HG03521 (cell line): ENCODE measurements around the gene ADTRP.

Source experiments
- ATAC-seq: cut with Tn5 transposase; IDR thresholded peaks from one replicate; pipeline ENCODE4 v1.9.1; 2021; ENCODE audit warnings: mild to moderate bottlenecking, moderate library complexity; ENCODE audit not compliant: unreplicated experiment

Gene ADTRP

DNA sequence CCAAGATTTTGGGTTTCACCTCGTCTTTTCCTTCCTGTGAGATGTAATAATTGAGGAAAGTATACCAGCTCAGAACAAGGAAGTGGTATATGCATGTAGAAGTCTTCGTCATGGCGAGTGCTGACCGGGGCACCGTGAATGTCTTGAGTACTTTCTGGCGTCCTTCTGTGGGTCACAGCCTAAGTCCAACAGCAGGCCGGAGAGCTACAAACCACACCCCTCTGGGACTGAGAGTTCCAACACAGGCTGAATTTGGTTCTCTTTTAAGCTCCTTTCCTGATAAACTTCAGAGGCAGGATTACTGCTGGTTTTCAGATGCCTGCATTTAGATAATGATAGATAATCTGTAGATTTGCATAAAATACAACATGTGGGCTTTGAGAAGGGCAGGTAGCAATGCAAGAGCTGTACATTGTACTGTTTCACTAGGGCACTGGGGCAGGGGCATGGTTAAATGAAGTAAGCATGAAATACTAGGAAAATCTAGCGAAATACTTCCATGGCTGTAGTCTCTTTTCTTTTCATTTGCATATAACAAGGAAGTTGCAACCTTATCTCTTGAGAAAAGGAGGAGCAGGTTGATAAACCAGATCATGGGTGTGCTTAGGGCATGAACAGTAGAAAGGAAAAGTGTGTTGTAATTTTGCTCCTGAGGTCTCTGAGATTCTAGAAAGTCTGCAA, at the start of gene ADTRP:
Gene ADTRP (minus strand): TSS at position 156 of the 681 bp plus-strand sequence. CDS start 44 bp downstream, at position 112.
- no peak for ATAC-seq

- ATAC-seq: no peak
Measured at GRCh38 chr6:11826779-11827178, 48.2 kb upstream of the ADTRP start.

DNA sequence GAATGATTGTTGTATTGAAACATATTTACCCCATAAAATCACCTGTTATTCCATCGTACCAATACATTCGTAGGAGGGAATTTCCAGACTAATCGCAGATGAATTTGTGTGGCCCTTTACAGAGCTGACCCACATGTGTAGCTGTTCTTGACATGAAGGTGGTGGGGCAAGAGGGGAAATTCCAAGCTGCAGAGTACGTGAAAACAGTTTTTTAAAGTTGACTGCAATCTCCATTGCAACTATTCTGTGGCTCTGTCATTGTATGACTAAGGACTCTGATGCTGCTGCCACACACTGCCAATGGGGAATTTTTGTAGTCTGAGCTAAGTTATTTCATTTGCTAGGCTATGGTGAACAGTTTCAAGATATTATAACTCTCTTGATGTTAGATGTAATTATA, 46.4 kb upstream of the ADTRP start:
- ATAC-seq: peak; percentile 59

- no peak for ATAC-seq
Measured at GRCh38 chr6:11822346-11822745, 43.7 kb upstream of the ADTRP start.

- no peak for ATAC-seq
Measured at GRCh38 chr6:11821781-11822180, 43.2 kb upstream of the ADTRP start.

DNA sequence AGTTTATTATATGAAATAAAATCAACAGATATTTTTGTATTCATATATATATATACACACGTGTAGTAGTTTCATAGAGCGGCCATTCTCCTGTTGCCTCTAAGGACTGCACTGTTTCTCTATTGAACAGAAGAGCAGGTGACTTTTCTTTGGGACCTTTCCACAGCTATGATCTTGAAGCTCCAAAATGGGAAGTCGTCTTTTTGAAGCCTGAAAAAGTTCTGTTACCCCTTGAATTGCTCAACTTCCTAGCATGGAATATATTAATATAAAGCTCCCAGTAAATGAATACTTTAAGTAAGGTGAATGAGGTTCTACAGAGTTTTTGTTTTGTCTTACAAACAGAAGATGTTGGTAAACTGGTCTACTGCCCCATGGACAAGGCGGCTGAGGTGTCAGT, 42.2 kb upstream of the ADTRP start:
- no peak for ATAC-seq

- no peak for ATAC-seq
Measured at GRCh38 chr6:11819486-11819885, 40.9 kb upstream of the ADTRP start.

DNA sequence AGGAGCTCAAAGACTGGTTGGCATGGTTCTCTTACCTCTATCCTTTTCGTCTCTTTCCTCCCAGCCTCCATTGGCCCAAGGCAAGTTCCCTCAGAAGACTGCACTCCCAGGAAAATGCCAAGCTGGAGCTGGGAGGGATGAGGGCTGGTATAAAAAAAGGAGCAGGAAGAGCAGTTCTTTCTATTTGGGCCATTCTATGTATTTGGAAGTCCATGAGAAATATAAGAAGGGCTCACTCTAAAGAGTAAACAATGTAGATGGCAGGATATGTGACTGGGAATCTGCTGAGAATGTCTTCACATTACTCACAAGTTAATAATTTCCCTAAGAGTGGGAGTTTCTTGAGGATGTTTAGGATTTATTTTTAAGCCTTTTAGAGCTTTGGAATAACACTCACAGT, 36.6 kb upstream of the ADTRP start:
- no peak for ATAC-seq

DNA sequence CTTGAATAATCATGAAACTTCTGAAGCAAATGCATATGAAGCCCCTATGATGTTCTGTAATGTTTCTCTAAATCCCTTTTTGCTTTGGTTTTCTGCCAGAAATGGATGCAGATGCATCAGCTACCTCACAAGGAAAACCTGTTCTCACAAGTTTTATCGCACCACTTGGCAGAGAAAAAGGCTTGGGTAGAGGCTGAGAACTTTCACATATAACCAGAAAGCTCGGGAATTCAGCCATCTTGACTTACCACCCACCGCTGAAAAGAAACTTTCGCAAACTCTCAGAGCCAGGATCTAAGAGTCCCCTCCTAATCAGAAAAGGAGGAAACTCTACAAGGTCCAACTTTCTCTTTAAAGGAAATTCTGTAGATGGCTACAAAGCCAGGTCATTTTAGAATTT, 36.2 kb upstream of the ADTRP start:
- ATAC-seq: no peak

DNA sequence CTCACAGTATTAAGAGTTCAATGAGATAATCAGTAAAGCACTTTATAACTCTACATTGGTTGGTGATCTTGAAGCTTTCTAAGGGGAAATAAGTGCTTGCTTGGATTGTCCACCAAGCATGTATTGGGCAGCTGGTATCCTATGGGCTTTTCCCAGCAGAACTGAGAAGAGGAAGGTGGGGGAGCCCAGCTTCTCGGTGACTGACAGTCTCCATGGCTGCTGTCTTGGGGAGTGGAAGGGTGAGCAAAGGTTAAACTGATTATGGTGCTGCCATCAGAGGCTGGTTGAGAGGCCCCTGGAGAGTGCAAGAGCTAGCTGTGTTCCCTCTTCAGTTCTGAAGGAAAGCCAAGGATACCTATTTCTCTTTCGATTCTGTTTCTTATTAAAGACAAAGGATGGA, 35.5 kb upstream of the ADTRP start:
- no peak for ATAC-seq

DNA sequence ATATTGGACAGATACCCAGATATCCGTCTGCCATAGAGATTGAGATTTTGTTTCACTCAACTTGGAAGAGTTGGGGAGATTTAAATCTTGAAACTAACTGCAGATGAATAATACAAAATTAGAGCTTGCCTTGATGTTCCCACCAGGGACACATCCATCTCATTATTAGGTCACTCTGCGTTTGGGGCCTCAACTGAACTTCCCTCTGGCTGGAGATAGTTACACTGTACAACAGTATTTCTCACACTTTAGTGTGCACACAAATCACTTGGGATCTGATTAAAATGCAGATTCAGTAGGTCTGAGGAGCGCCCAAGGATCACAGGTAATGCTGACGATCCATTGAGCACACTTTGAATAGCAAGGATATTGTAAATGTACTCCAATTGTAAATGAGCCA, 35.0 kb upstream of the ADTRP start:
- no peak for ATAC-seq

DNA sequence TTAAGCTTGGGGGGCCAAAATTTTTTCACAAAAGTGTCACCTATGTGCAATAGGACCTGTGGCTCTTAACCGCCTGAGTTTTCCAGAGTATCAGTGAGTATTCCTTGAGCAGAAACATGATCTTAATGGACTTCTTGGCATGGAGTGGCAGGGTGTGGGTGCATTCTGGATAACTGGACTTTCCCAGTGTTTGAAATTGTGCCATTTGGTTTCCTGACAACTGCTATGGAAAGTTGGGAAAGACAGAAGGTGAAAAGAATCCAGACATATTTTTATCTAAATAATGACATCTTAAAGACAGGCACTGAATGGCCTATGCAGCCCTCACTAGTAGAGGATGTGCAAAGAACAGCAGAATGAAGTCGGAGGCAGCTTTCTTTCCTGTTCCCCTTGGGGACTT, 34.3 kb upstream of the ADTRP start:
- ATAC-seq: no peak

GRCh38 chr6:11812439-11812838, 33.8 kb upstream of the ADTRP start:
- no peak for ATAC-seq

- ATAC-seq: no peak
Measured at GRCh38 chr6:11811644-11812264, 33.2 kb upstream of the ADTRP start.

- ATAC-seq: no peak
Measured at GRCh38 chr6:11810854-11811643, 32.4 kb upstream of the ADTRP start.

GRCh38 chr6:11810039-11810541, 31.5 kb upstream of the ADTRP start:
- no peak for ATAC-seq

- no peak for ATAC-seq
Measured at GRCh38 chr6:11808054-11808453, 29.5 kb upstream of the ADTRP start.

DNA sequence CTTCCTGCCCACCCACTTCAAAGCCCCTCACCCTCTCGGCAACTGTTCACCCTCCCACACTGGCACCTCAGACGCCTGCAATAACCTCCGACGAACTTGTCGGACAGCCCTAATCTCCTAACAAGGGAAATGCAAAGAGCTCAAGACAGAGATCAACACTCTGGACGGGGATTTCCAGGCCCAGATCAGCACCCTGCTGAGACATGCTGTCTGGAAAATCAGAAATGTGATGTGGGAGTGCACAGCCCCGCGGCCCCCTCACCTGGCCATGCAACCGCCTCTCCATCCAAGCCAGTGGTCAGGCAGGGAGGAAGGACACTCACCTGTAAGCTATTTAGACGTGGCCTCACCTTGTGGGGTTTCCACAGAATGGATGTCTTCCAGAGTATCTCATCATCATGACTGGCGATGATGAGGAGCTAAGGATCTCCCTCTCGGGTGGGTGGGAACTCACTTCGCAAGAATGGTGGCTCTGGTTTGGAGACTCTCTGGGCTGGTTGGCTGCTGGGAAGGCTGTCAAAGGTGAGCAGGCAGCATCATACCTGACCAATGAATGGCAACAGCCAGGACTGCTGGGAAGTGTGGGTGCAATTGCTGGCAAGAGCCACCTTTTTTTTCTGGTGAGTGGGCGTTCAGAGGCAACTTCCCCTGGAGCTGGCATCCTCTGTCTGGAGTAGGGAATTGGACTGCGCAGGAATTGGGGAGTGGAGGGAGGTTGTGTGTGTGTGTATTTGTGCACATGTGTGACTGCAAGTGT, 28.1 kb upstream of the ADTRP start:
- no peak for ATAC-seq

DNA sequence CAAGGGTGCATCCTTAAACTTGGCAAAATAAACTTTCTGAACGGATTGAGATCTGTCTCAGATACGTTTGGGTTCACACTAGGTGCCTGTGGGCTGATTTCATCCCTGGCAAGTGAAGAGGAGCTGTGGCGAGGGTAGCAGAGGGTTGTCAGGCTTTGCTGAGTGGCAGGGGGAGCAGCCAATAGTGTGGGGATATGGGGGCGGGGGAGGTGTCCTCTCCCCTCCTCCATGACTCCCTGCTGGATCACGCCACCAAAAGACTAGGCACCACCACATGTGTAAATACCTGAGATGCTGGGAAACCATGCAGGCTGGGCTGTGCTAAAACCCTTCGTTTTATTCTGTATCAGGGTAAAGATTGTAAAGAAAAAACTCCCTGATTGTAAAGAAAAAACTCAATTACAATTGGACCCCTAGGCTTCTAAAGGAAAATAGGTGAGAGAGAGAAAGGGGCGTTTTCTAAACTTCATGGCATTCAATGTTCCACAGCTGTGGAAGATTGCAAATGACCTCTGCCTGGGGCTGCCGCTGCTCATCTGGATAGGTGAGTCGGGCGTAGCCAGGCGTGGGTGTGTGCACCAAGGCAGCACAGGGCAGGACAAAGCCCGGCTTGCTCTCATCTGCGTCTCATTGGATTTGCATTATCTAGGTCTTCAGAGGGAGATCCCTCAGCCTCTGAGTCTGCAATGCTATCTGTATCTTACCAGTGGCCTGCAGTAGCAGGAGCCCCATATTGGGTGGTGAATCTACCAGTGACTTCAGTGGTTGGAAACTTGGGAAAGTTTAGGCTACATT, 26.9 kb upstream of the ADTRP start:
- ATAC-seq: no peak

DNA sequence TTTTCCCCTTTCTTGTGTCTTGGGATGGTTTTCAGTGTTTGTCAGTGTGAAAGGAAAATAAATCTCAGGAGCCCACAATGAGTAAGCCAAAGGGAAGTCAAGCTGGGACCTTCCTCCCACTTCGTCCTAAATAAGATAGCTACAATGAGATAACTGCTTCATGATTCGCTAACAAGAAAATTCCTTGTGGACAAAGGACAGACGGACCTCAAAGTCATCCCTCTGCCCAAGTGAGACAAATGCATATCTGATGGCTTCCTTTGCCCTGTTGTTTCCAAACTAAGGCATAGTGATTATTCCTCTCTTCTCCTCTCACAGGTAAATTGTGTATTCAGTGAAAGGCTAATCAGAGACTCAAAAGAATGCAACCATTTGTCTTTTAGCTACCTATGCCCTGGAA, 26.1 kb upstream of the ADTRP start:
- ATAC-seq: no peak
